HepG2 (cell line): ENCODE results near the gene ESRP2. TPM values are rescaled to one million over a fixed set of nuclear protein-coding genes. Genes with fewer than 3 reads are reported as not detected.
A peak's percentile ranks its signal among the peaks of the same experiment; 100 is the strongest.

Experiments
- ARID4A ChIP-seq: sonication (generic); formaldehyde crosslinking; IDR thresholded peaks from 2 replicates; pipeline ENCODE4 v1.5.0; 2020; ENCODE audit warnings: mild to moderate bottlenecking, missing genetic modification reagents, borderline replicate concordance
- CREB3 ChIP-seq: sonication (generic); formaldehyde crosslinking; IDR thresholded peaks from 2 replicates; pipeline ENCODE4 v1.5.0; 2020; ENCODE audit warnings: missing genetic modification reagents
- CSRNP1 ChIP-seq: sonication (generic); formaldehyde crosslinking; IDR thresholded peaks from 2 replicates; pipeline ENCODE4 v1.8.1; 2023; ENCODE audit warnings: mild to moderate bottlenecking, missing genetic modification reagents
- DBP ChIP-seq: sonication (generic); formaldehyde crosslinking; IDR thresholded peaks from 2 replicates; pipeline ENCODE4 v1.4.0; 2020; ENCODE audit warnings: missing genetic modification reagents; ENCODE audit errors: not compliant biosample characterization
- EZH2 ChIP-seq: conservative IDR thresholded peaks from 2 replicates; pipeline ENCODE4 v1.6.1; 2012; ENCODE audit warnings: mild to moderate bottlenecking, low read depth, low read length, moderate library complexity
- HDAC2 ChIP-seq: sonication (generic); formaldehyde crosslinking; IDR thresholded peaks from 2 replicates; pipeline ENCODE4 v1.4.0; 2020; ENCODE audit warnings: missing genetic modification reagents
- HNRNPLL ChIP-seq: fragments of 200-400 bp; formaldehyde crosslinking; IDR thresholded peaks from 2 replicates; pipeline ENCODE4 v1.6.1; 2017; ENCODE audit warnings: mild to moderate bottlenecking, low read depth, low read length; ENCODE audit not compliant: poor library complexity, severe bottlenecking
- KLF12 ChIP-seq: sonication (generic); formaldehyde crosslinking; IDR thresholded peaks from 2 replicates; pipeline ENCODE4 v1.4.0; 2020; ENCODE audit warnings: missing genetic modification reagents, borderline replicate concordance
- NCOA2 ChIP-seq: sonication (generic); formaldehyde crosslinking; IDR thresholded peaks from 2 replicates; pipeline ENCODE4 v1.8.0; 2022; ENCODE audit warnings: inconsistent platforms
- NRL ChIP-seq: sonication (generic); formaldehyde crosslinking; IDR thresholded peaks from 2 replicates; pipeline ENCODE4 v1.5.0; 2020; ENCODE audit warnings: missing genetic modification reagents, mild to moderate bottlenecking, moderate library complexity, borderline replicate concordance
- THAP11 ChIP-seq: IDR thresholded peaks from 2 replicates; pipeline ENCODE4 v1.6.1; 2016; ENCODE audit warnings: missing biosample characterization, missing genetic modification reagents
- ZFP36 ChIP-seq: fragments of 150-350 bp; IDR thresholded peaks from 2 replicates; pipeline ENCODE4 v1.6.1; 2018; ENCODE audit warnings: borderline replicate concordance, low read length, low read depth; ENCODE audit not compliant: partially characterized antibody
- ZNF30 ChIP-seq: sonication (generic); formaldehyde crosslinking; IDR thresholded peaks from 2 replicates; pipeline ENCODE4 v1.5.0; 2020; ENCODE audit warnings: mild to moderate bottlenecking, missing genetic modification reagents
- ZNF503 ChIP-seq: sonication (generic); formaldehyde crosslinking; IDR thresholded peaks from 2 replicates; pipeline ENCODE4 v1.4.0; 2020; ENCODE audit warnings: missing genetic modification reagents
- ZNF564 ChIP-seq: sonication (generic); formaldehyde crosslinking; IDR thresholded peaks from 2 replicates; pipeline ENCODE4 v1.8.1; 2023; ENCODE audit warnings: mild to moderate bottlenecking, missing genetic modification reagents
- ZNF572 ChIP-seq: sonication (generic); formaldehyde crosslinking; IDR thresholded peaks from 2 replicates; pipeline ENCODE4 v1.5.1; 2020; ENCODE audit warnings: mild to moderate bottlenecking, missing genetic modification reagents
- ZNF770 ChIP-seq: sonication (generic); formaldehyde crosslinking; IDR thresholded peaks from 2 replicates; pipeline ENCODE4 v1.5.0; 2020; ENCODE audit warnings: mild to moderate bottlenecking, missing genetic modification reagents
- polyA plus RNA-seq, 8 experiments: library from polyadenylated mRNA; depleted of rRNA in 3 of 8; stranded (reverse) in 7 of 8; unstranded in 1 of 8; fragments of >200 nt; fragmentation: Illumina TruSeq in 4 of 8; extraction: Trizol in 4 of 8; gene quantifications; 2 replicates each; pipeline versions ENCODE4 v1.2.1 to v1.2.3, GENCODE V29; 2011 to 2016; ENCODE audit warnings: low read depth in 4 of 8, missing spikeins in 1 of 8, mixed read lengths in 1 of 8; ENCODE audit not compliant: insufficient read depth in 1 of 8
- total RNA-seq, 5 experiments: library from RNA; depleted of rRNA; stranded (reverse); fragments of >200 nt; fragmentation: Illumina TruSeq; extraction: Trizol; gene quantifications; 2 replicates each; pipeline ENCODE4 v1.2.3, GENCODE V29; 2016; ENCODE audit warnings: low read depth in 1 of 5

Gene ESRP2
- total and polyA plus RNA-seq, 2 of the 13 experiments (the other 11 are each of a cell fraction or from before 2014, with no cell fraction given) = 21.1 to 32.4 TPM

- TF ChIP-seq ARID4A (peak; percentile 89), NRL (no peak), ZNF572 (no peak), ZNF770 (CRISPR knock-in tag) (peak; percentile 69; the same call in 1 of the 2 replicates), EZH2 (no peak), HNRNPLL (no peak), DBP (CRISPR knock-in tag) (no peak), ZNF503 (CRISPR knock-in tag) (peak; percentile 90), NCOA2 (CRISPR knock-in tag) (peak; percentile 97), ZNF30 (no peak), KLF12 (CRISPR knock-in tag) (peak; percentile 82; the same call in 1 of the 2 replicates), CSRNP1 (CRISPR knock-in tag) (peak; percentile 47; the same call in 1 of the 2 replicates), ZNF564 (CRISPR knock-in tag) (peak; percentile 77), THAP11 (CRISPR knock-in tag) (peak; percentile 75), ZFP36 (no peak), HDAC2 (CRISPR knock-in tag) (peak; percentile 96), CREB3 (CRISPR knock-in tag) (no peak)
Observed at GRCh38 chr16:68281368-68282063, 45.6 kb upstream of the ESRP2 start (continued).
